K562 (cell line): ENCODE measurements around the gene LRMDA. TPM values are rescaled to one million over a fixed set of nuclear protein-coding genes. Genes with fewer than 3 reads are reported as not detected.

Experiments
- ATAC-seq: fragments of 200-7000 bp; cut with Tn5 transposase; 3 replicates; pipeline ENCODE4 v1.9.1; 2020; ENCODE audit warnings: moderate library complexity
- BruUV-seq: library from RNA; stranded (reverse); fragments of 400-500 nt; replicated peaks from 2 replicates; lab custom pipeline; 2021; lab: Mats Ljungman, UMichigan
- CTCF ChIA-PET: fragments of 300-600 bp; formaldehyde crosslinking; extraction: SDS; loops from one replicate; lab custom pipeline; 2021; ENCODE audit warnings: low intra/inter-chr PET ratio; lab: Yijun Ruan, JAX
- POLR2A ChIA-PET: fragments of 300-600, 350-650 bp; sonication (Branson Sonifier 250); formaldehyde crosslinking; extraction: SDS; loops from one replicate; lab custom pipeline; 2021; ENCODE audit warnings: antibody characterized with exemption, inconsistent platforms; lab: Yijun Ruan, JAX
- DNase-seq, 4 experiments: peaks; one replicate each; pipeline versions ENCODE4 v3.0.0 to v3.0.0-alpha.2; 2011 to 2018; ENCODE audit warnings: low spot score in 3 of 4, mixed read lengths in 3 of 4; ENCODE audit errors: extremely low read depth in 1 of 4
- FAIRE-seq: peaks from 2 replicates; lab custom pipeline; 2011; peaks lifted over from hg19 to GRCh38; lab: Jason Lieb, UNC
- H2AFZ ChIP-seq: 2 replicates; pipeline ENCODE4 v1.6.0; 2011; ENCODE audit warnings: low read depth, low read length, control low read depth, inconsistent platforms
- H3K27ac ChIP-seq: fragments of 200-600 bp; 3 replicates; pipeline ENCODE4 v1.8.0; 2011; ENCODE audit warnings: low read depth, mild to moderate bottlenecking, control low read depth, inconsistent platforms, low read length, moderate library complexity, mixed read lengths; ENCODE audit errors: extremely low read depth
- H3K27me3 ChIP-seq, 2 experiments: fragments of 300-600 bp in 1 of 2; 2 replicates in 1 of 2; 3 replicates in 1 of 2; pipeline versions ENCODE4 v1.6.0 to v1.8.0; 2011; ENCODE audit warnings: inconsistent platforms in 2 of 2, low read length in 2 of 2, mild to moderate bottlenecking in 1 of 2, mixed read lengths in 1 of 2, moderate library complexity in 1 of 2; ENCODE audit not compliant: control insufficient read depth in 2 of 2, insufficient read depth in 2 of 2
- H3K36me3 ChIP-seq: fragments of 300-600 bp; 3 replicates; pipeline ENCODE4 v1.8.0; 2011; ENCODE audit warnings: mild to moderate bottlenecking, low read length, inconsistent platforms; ENCODE audit not compliant: control insufficient read depth, insufficient read depth
- H3K4me1 ChIP-seq, 2 experiments: fragments of 200-600 bp in 1 of 2; replicated peaks in 1 of 2; 2 replicates in 1 of 2; 3 replicates in 1 of 2; pipeline versions ENCODE4 v1.5.1 to v1.8.0; 2011; ENCODE audit warnings: inconsistent platforms in 2 of 2, low read length in 2 of 2, mild to moderate bottlenecking in 1 of 2, mixed read lengths in 1 of 2, moderate library complexity in 1 of 2; ENCODE audit not compliant: control insufficient read depth in 2 of 2, insufficient read depth in 2 of 2
- H3K4me2 ChIP-seq: 2 replicates; pipeline ENCODE4 v1.6.1; 2011; ENCODE audit warnings: low read length, control low read depth, inconsistent platforms, mixed read lengths; ENCODE audit not compliant: insufficient read depth
- H3K4me3 ChIP-seq: fragments of 200-600 bp; sonication (generic), shearing (Covaris generic); 2 replicates; pipeline ENCODE4 v1.5.1; 2016; ENCODE audit warnings: control low read depth, inconsistent platforms
- H3K79me2 ChIP-seq: fragments of 200-600 bp; 3 replicates; pipeline ENCODE4 v1.8.0; 2011; ENCODE audit warnings: low read length, inconsistent platforms; ENCODE audit not compliant: control insufficient read depth, insufficient read depth
- H3K9ac ChIP-seq, 2 experiments: 2 replicates each; pipeline versions ENCODE4 v1.6.0 to v1.6.1; 2011; ENCODE audit warnings: low read depth in 2 of 2, low read length in 2 of 2, control low read depth in 1 of 2, inconsistent platforms in 1 of 2, mild to moderate bottlenecking in 1 of 2, mixed read lengths in 1 of 2; ENCODE audit not compliant: insufficient read depth in 1 of 2
- H3K9me1 ChIP-seq: one replicate; pipeline ENCODE4 v1.6.0; 2011; ENCODE audit warnings: inconsistent platforms, mild to moderate bottlenecking, low read length, moderate library complexity; ENCODE audit not compliant: control insufficient read depth, insufficient read depth
- H3K9me3 ChIP-seq: replicated peaks from 2 replicates; pipeline ENCODE4 v1.5.1; 2011; ENCODE audit warnings: low read depth, low read length, inconsistent platforms; ENCODE audit not compliant: control insufficient read depth, insufficient read depth
- H4K20me1 ChIP-seq: replicated peaks from 2 replicates; pipeline ENCODE4 v1.6.1; 2011; ENCODE audit warnings: low read length, inconsistent platforms, mixed read lengths; ENCODE audit not compliant: control insufficient read depth, insufficient read depth
- CAMTA2 ChIP-seq: fragments of 250-450 bp; sonication (Bioruptor Pico); conservative IDR thresholded peaks from 2 replicates; pipeline ENCODE4 v1.5.1; 2022
- ELF1 ChIP-seq: fragments of 200-800 bp; sonication (Bioruptor generic); IDR thresholded peaks from 2 replicates; pipeline ENCODE4 v1.6.1; 2016; ENCODE audit warnings: missing genetic modification characterization, missing compliant biosample characterization
- MED1 ChIP-seq: sonication (generic); formaldehyde crosslinking; IDR thresholded peaks from 2 replicates; pipeline ENCODE4 v1.8.1; 2023; ENCODE audit warnings: missing genetic modification reagents, borderline replicate concordance
- MIER1 ChIP-seq: fragments of 450-650 bp; IDR thresholded peaks from 2 replicates; pipeline ENCODE4 v1.6.1; 2016; ENCODE audit warnings: antibody characterized with exemption, mild to moderate bottlenecking, low read depth
- NFE2 ChIP-seq: IDR thresholded peaks from 2 replicates; pipeline ENCODE4 v1.6.1; 2014; ENCODE audit warnings: antibody characterized with exemption, low read depth
- SIX5 ChIP-seq, 2 experiments: IDR thresholded peaks; 2 replicates each; pipeline ENCODE4 v1.6.1; 2011; ENCODE audit warnings: low read length in 2 of 2, borderline replicate concordance in 1 of 2, low read depth in 1 of 2, mild to moderate bottlenecking in 1 of 2, moderate library complexity in 1 of 2; ENCODE audit not compliant: insufficient read depth in 1 of 2
- TEAD4 ChIP-seq, 2 experiments: sonication (generic) in 1 of 2; formaldehyde crosslinking in 1 of 2; IDR thresholded peaks; 2 replicates each; pipeline versions ENCODE4 v1.6.1 to v1.8.0; 2012 to 2022; ENCODE audit warnings: borderline replicate concordance in 1 of 2, inconsistent platforms in 1 of 2, low read length in 1 of 2, mild to moderate bottlenecking in 1 of 2, missing genetic modification reagents in 1 of 2
- ZFP1 ChIP-seq: fragments of 450-650 bp; formaldehyde crosslinking; IDR thresholded peaks from 2 replicates; pipeline ENCODE4 v1.4.0; 2020; ENCODE audit warnings: mild to moderate bottlenecking, mixed read lengths
- ZNF224 ChIP-seq: sonication (generic); formaldehyde crosslinking; IDR thresholded peaks from 2 replicates; pipeline ENCODE4 v1.8.0; 2022; ENCODE audit warnings: mild to moderate bottlenecking, missing genetic modification reagents
- ZNF24 ChIP-seq: fragments of 450-650 bp; IDR thresholded peaks from 2 replicates; pipeline ENCODE4 v1.6.1; 2016
- ZSCAN29 ChIP-seq: fragments of 450-650 bp; IDR thresholded peaks from 2 replicates; pipeline ENCODE4 v1.6.1; 2017
- WGBS: fragments of 100-300 bp; shearing (Covaris generic); methylation state at CpG from one replicate; pipeline ENCODE4 v1.1.6; 2016; ENCODE audit warnings: low coverage, mixed read lengths; ENCODE audit not compliant: insufficient coverage; ENCODE audit errors: missing lambda C conversion rate; 5-methylcytosine and 5-hydroxymethylcytosine counted together
- in situ Hi-C: fragments of 300-500 bp; cut with MboI; formaldehyde crosslinking; loops from 4 replicates; pipeline ENCODE4 v1.15.0; 2018; ENCODE audit warnings: inconsistent platforms, mixed read lengths
- intact Hi-C: fragments of 100-400 bp; cut with micrococcal nuclease; formaldehyde crosslinking; loops from 2 replicates; pipeline ENCODE4 v1.14.2; 2022
- polyA plus RNA-seq, 8 experiments: library from polyadenylated mRNA; depleted of rRNA in 4 of 8; stranded (reverse) in 5 of 8; unstranded in 3 of 8; fragments of >200 nt; fragmentation: Nextera tagmentation in 2 of 8; fragmentation: Illumina TruSeq in 1 of 8; extraction: Ambion mirVana in 2 of 8; extraction: Trizol in 1 of 8; gene quantifications; 2 replicates each; pipeline versions ENCODE4 v1.2.1 to v1.2.3, GENCODE V29; 2011 to 2014; ENCODE audit warnings: inconsistent platforms in 1 of 8, missing spikeins in 1 of 8
- total RNA-seq, 7 experiments: library from RNA; depleted of rRNA in 6 of 7; stranded (reverse); fragments of >200 nt in 6 of 7; fragmentation: Illumina TruSeq in 2 of 7; extraction: Trizol in 2 of 7; gene quantifications; 2 replicates each; pipeline versions ENCODE4 v1.2.1 to v1.2.3, GENCODE V29; 2011 to 2021; ENCODE audit warnings: low replicate concordance in 1 of 7
- TF ChIP-seq, protein P1 (sequence below): fragments of 450-650 bp; IDR thresholded peaks from 2 replicates; pipeline ENCODE4 v1.6.1; 2016
- TF ChIP-seq, protein P2 (sequence below), 2 experiments: fragments of 450-650 bp in 1 of 2; IDR thresholded peaks; 2 replicates each; pipeline ENCODE4 v1.6.1; 2011 to 2017; ENCODE audit warnings: low read depth in 2 of 2, antibody characterized with exemption in 1 of 2, borderline replicate concordance in 1 of 2, low read length in 1 of 2, mild to moderate bottlenecking in 1 of 2, mixed read lengths in 1 of 2; ENCODE audit not compliant: control insufficient read depth in 1 of 2
- TF ChIP-seq, protein P3 (sequence below): sonication (generic); formaldehyde crosslinking; IDR thresholded peaks from 2 replicates; pipeline ENCODE4 v1.8.1; 2023; ENCODE audit warnings: mild to moderate bottlenecking, missing genetic modification reagents
- TF ChIP-seq, protein P4 (sequence below): sonication (generic); formaldehyde crosslinking; IDR thresholded peaks from 2 replicates; pipeline ENCODE4 v1.8.0; 2022; ENCODE audit warnings: missing genetic modification reagents, mild to moderate bottlenecking, borderline replicate concordance

Gene LRMDA
- total and polyA plus RNA-seq, 9 of the 15 experiments (the other 6 are each of a cell fraction or from before 2014, with no cell fraction given), result 0.25 TPM; not detected in 8

DNA sequence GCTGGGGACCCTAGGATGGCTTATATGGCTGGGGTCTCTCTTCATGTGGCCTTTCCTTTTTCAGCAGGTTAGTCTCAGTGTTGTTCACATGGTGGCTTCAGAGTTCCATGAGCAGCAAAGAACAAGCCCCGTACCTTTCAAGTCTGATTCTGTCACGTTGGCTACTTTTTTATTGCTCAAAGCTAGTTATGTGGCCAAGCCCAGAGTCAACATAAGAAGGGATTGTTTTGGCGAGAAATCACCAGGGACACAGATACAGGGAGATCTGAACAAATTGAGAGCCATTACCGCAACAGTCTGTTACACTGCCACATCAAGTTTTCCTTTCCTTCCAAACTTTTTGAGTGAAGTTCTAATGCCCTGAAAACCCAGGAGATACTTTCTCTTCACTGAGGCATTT lies 770.5 kb downstream of the LRMDA start:
- no peak for DNase-seq
- no peak for ATAC-seq
- Histone ChIP-seq H3K9ac (no peak overlapping the region), H3K4me1 (no peaks in the 10 kb centered on the region), H3K27ac (no peak overlapping the region), H3K36me3 (no peaks in the 10 kb centered on the region), H3K9me1 (no peaks in the 10 kb centered on the region), H3K79me2 (no peaks in the 10 kb centered on the region), H3K4me2 (no peak overlapping the region), H2AFZ (no peak overlapping the region), H3K4me3 (no peak overlapping the region), H3K27me3 (no peaks in the 10 kb centered on the region), H3K9me3 (no peaks in the 10 kb centered on the region), H4K20me1 (no peaks in the 10 kb centered on the region)
- in situ Hi-C loops, result no loop called here
- intact Hi-C loops, result no loop called here
- no TSS peak for BruUV-seq
- ChIA-PET CTCF (no interaction called here), POLR2A (no interaction called here)
- 0% methylated on average over 4 of the region's 4 CpGs for WGBS
- TF ChIP-seq, protein P1, sequence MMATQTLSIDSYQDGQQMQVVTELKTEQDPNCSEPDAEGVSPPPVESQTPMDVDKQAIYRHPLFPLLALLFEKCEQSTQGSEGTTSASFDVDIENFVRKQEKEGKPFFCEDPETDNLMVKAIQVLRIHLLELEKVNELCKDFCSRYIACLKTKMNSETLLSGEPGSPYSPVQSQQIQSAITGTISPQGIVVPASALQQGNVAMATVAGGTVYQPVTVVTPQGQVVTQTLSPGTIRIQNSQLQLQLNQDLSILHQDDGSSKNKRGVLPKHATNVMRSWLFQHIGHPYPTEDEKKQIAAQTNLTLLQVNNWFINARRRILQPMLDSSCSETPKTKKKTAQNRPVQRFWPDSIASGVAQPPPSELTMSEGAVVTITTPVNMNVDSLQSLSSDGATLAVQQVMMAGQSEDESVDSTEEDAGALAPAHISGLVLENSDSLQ, result no peak
- TF ChIP-seq ELF1 (no peak), ZNF24 (no peak), NFE2 (no peak), MIER1 (no peak), MED1 (CRISPR knock-in tag) (no peak), ZNF224 (CRISPR knock-in tag) (no peak), ZFP1 (CRISPR knock-in tag) (no peak), SIX5 (IDR thresholded peaks at IDR 0.05; ENCODE audit: borderline replicate concordance in 1 of 2, insufficient read depth in 1 of 2, low read depth in 1 of 2, low read length in 2 of 2) (no peak), ZSCAN29 (no peak), TEAD4 (IDR thresholded peaks at IDR 0.05; ENCODE audit: low read length) (no peak), TEAD4 (CRISPR knock-in tag; IDR thresholded peaks at IDR 0.05; ENCODE audit: borderline replicate concordance) (no peak), CAMTA2 (CRISPR knock-in tag) (no peak)
- TF ChIP-seq, protein P2, sequence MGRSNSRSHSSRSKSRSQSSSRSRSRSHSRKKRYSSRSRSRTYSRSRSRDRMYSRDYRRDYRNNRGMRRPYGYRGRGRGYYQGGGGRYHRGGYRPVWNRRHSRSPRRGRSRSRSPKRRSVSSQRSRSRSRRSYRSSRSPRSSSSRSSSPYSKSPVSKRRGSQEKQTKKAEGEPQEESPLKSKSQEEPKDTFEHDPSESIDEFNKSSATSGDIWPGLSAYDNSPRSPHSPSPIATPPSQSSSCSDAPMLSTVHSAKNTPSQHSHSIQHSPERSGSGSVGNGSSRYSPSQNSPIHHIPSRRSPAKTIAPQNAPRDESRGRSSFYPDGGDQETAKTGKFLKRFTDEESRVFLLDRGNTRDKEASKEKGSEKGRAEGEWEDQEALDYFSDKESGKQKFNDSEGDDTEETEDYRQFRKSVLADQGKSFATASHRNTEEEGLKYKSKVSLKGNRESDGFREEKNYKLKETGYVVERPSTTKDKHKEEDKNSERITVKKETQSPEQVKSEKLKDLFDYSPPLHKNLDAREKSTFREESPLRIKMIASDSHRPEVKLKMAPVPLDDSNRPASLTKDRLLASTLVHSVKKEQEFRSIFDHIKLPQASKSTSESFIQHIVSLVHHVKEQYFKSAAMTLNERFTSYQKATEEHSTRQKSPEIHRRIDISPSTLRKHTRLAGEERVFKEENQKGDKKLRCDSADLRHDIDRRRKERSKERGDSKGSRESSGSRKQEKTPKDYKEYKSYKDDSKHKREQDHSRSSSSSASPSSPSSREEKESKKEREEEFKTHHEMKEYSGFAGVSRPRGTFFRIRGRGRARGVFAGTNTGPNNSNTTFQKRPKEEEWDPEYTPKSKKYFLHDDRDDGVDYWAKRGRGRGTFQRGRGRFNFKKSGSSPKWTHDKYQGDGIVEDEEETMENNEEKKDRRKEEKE (IDR thresholded peaks at IDR 0.05; ENCODE audit: borderline replicate concordance in 1 of 2, control insufficient read depth in 1 of 2, low read depth in 2 of 2, low read length in 1 of 2), result no peak
- TF ChIP-seq, protein P3, sequence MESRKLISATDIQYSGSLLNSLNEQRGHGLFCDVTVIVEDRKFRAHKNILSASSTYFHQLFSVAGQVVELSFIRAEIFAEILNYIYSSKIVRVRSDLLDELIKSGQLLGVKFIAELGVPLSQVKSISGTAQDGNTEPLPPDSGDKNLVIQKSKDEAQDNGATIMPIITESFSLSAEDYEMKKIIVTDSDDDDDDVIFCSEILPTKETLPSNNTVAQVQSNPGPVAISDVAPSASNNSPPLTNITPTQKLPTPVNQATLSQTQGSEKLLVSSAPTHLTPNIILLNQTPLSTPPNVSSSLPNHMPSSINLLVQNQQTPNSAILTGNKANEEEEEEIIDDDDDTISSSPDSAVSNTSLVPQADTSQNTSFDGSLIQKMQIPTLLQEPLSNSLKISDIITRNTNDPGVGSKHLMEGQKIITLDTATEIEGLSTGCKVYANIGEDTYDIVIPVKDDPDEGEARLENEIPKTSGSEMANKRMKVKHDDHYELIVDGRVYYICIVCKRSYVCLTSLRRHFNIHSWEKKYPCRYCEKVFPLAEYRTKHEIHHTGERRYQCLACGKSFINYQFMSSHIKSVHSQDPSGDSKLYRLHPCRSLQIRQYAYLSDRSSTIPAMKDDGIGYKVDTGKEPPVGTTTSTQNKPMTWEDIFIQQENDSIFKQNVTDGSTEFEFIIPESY (CRISPR knock-in tag), result no peak
- TF ChIP-seq, protein P4, sequence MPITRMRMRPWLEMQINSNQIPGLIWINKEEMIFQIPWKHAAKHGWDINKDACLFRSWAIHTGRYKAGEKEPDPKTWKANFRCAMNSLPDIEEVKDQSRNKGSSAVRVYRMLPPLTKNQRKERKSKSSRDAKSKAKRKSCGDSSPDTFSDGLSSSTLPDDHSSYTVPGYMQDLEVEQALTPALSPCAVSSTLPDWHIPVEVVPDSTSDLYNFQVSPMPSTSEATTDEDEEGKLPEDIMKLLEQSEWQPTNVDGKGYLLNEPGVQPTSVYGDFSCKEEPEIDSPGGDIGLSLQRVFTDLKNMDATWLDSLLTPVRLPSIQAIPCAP (CRISPR knock-in tag), result no peak
- no peak for FAIRE-seq
